HFF-Myc (cell line): Measurements from ENCODE around the gene PROX1.

Source experiments
- DNase-seq: peaks from one replicate; pipeline ENCODE4 v3.0.0-alpha.2; 2011; ENCODE audit warnings: low read depth; ENCODE audit errors: extremely low read depth
- H3K4me3 ChIP-seq: replicated peaks from 2 replicates; pipeline ENCODE4 v1.5.1; 2011; ENCODE audit warnings: low read depth, mild to moderate bottlenecking, control low read depth, low read length
- TF ChIP-seq, protein P1 (sequence below): IDR thresholded peaks from 2 replicates; pipeline ENCODE4 v1.5.1; 2012; ENCODE audit warnings: mild to moderate bottlenecking, low read depth, low read length, control low read depth; ENCODE audit errors: missing control alignments

The PROX1 gene

GRCh38 chr1:213984387-213985208 lies 3.2 kb upstream of the PROX1 start:
- DNase-seq: no peak
- H3K4me3 ChIP-seq: no peak overlapping the region
- TF ChIP-seq, protein P1, sequence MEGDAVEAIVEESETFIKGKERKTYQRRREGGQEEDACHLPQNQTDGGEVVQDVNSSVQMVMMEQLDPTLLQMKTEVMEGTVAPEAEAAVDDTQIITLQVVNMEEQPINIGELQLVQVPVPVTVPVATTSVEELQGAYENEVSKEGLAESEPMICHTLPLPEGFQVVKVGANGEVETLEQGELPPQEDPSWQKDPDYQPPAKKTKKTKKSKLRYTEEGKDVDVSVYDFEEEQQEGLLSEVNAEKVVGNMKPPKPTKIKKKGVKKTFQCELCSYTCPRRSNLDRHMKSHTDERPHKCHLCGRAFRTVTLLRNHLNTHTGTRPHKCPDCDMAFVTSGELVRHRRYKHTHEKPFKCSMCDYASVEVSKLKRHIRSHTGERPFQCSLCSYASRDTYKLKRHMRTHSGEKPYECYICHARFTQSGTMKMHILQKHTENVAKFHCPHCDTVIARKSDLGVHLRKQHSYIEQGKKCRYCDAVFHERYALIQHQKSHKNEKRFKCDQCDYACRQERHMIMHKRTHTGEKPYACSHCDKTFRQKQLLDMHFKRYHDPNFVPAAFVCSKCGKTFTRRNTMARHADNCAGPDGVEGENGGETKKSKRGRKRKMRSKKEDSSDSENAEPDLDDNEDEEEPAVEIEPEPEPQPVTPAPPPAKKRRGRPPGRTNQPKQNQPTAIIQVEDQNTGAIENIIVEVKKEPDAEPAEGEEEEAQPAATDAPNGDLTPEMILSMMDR: no peak

- H3K4me3 ChIP-seq: no peak overlapping the region
- DNase-seq: no peak
Measured at GRCh38 chr1:213985209-213986019, 2.4 kb upstream of the PROX1 start.

DNA sequence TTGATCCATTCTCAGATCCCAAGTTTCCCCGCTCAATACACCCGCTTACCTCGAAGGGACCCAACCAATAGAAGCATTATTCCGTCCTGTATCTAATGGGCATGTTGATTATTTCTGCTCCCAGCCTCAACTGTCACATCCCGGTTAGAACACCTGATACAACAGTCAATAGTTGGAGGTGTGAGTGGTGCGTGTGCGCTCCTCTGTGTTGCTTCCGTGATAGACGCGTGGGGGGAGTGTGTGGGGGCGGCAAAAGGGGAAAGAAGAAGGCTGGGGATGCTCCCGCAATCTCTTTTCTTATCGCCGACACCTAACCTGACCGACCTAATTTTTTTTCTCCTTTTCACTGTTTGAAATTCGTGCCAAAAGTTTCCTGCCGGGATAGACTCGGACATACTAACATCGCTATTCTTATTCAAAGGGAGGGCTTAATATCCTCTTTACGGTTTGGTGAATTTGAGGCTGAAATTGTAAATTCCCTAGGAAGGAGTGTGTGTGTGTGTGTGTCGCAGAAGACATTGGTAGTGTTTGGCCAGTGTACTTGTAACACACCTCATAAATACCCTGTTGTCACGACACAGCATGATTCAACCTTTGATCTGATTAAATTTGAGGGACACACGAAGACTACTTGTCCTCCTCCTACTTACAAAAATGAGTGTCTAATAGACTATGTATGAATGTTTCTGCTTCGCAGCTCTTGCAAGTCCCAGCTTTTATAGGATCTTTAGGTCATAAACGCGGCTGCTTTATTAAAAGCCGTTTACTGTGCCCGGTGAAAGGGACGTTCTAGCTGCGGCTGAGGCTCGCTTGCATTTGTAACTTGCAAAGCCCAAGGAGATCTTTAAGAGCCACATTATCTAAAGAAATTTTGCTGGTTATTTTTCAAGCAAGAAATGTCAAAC lies 1.5 kb upstream of the PROX1 start:
- no peak overlapping the region for H3K4me3 ChIP-seq
- DNase-seq: no peak
- TF ChIP-seq, protein P1: no peak

More at GRCh38 chr1:213985209-213986019, 2.4 kb upstream of the PROX1 start:
- TF ChIP-seq, protein P1: no peak

DNA sequence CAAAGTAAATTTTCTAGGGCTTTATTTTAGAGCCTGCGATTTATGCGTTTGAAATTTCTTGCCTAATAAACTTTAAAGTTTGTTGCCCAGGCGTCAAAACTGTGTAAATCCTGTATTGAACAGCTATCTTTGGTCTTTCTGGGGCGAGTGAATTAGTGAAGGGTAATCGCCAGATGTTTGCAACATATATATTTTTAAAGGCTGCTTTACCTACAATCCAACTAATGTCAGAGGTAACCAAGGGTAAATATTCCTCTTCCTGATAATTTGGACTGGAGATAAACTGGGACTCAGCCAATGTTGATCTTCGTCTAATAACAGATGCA lies 885 bp upstream of the PROX1 start:
- TF ChIP-seq, protein P1: no peak
- DNase-seq: no peak
- no peak overlapping the region for H3K4me3 ChIP-seq

- H3K4me3 ChIP-seq: peak overlapping the region; percentile 51
- DNase-seq: no peak
- TF ChIP-seq, protein P1: no peak
Measured at GRCh38 chr1:213987422-213987926, 299 bp upstream of the PROX1 start.

DNA sequence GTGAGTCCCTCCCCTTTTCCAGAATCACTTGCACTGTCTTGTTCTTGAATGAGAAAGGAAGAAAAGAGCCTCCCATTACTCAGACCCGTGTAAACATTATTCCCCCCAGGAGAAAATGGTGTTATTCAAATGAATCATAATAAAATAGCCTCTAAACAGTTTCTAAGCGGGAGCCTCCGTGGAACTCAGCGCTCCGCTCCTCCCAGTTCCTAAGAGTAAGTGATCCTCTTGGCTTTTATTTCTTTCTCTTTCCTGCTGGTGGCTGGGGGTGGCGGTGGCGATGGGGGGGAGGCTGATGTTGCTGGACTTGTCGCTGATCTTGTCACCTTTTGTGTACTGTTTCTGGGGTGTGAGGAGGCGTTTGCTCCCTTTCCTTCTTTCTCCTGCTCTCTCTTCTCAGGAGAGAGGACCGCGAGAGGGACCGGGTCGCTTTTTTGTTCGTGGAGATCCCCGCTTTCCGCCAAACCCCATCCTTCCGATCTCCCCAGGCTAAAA lies 781 bp downstream of the PROX1 start:
- no peak for DNase-seq
- H3K4me3 ChIP-seq: peak overlapping the region; percentile 51
- TF ChIP-seq, protein P1: no peak
